ENCODE measurements around the gene P2RX7. TPM values are rescaled to one million over a fixed set of nuclear protein-coding genes. Genes with fewer than 3 reads are reported as not detected.
"Not testable (repeated sequence)": the region's sequence is repeated elsewhere in the genome, so short reads cannot be mapped to it uniquely, and the experiment has no call there.

Gene P2RX7
- total RNA-seq, 2 donors from 2014 or later = 1.4 to 11.8 TPM

GRCh38 chr12:121138284-121138683 lies 5.6 kb downstream of the P2RX7 start:
- Histone ChIP-seq H3K9me3 (no peaks in the 10 kb centered on the region), H3K27ac (no peak overlapping the region), H3K4me1 (replicated peaks) (no peaks in the 10 kb centered on the region), H3K36me3 (no peaks in the 10 kb centered on the region), H3K27me3 (replicated peaks; ENCODE audit: insufficient read depth) (no peaks in the 10 kb centered on the region), H3K4me3 (no peak overlapping the region)
- WGBS = 92% methylated on average over 5 of the region's 5 CpGs
- no peak for DNase-seq (ENCODE audit: low spot score)
- no peak for TF ChIP-seq POLR2AphosphoS5 (IDR thresholded peaks at IDR 0.05)
- TF ChIP-seq CTCF (IDR thresholded peaks at IDR 0.05) = no peak
- TF ChIP-seq POLR2A (IDR thresholded peaks at IDR 0.05) = no peak
- intact Hi-C loops (cut with DNase I) = no loop called here

- WGBS = 94% methylated on average over 5 of the region's 5 CpGs
- TF ChIP-seq POLR2A (IDR thresholded peaks at IDR 0.05) = no peak
- no peak for TF ChIP-seq POLR2AphosphoS5 (IDR thresholded peaks at IDR 0.05)
- no peak for TF ChIP-seq CTCF (IDR thresholded peaks at IDR 0.05)
- Histone ChIP-seq H3K27me3 (replicated peaks; ENCODE audit: insufficient read depth) (no peaks in the 10 kb centered on the region), H3K36me3 (no peaks in the 10 kb centered on the region), H3K27ac (no peak overlapping the region), H3K9me3 (no peaks in the 10 kb centered on the region), H3K4me3 (no peak overlapping the region), H3K4me1 (replicated peaks) (no peaks in the 10 kb centered on the region)
- intact Hi-C loops (cut with DNase I) = no loop called here
- no peak for DNase-seq (ENCODE audit: low spot score)
Measured at GRCh38 chr12:121139286-121139685, 6.6 kb downstream of the P2RX7 start.

GRCh38 chr12:121142171-121142950 lies 9.7 kb downstream of the P2RX7 start:
- Histone ChIP-seq H3K4me1 (replicated peaks) (no peaks in the 10 kb centered on the region), H3K27ac (no peak overlapping the region), H3K9me3 (no peaks in the 10 kb centered on the region), H3K36me3 (no peaks in the 10 kb centered on the region), H3K27me3 (replicated peaks; ENCODE audit: insufficient read depth) (no peaks in the 10 kb centered on the region), H3K4me3 (no peak overlapping the region)
- WGBS = 96% methylated on average over 11 of the region's 11 CpGs
- TF ChIP-seq POLR2A (IDR thresholded peaks at IDR 0.05) = no peak
- no peak for TF ChIP-seq CTCF (IDR thresholded peaks at IDR 0.05)
- DNase-seq (ENCODE audit: low spot score) = no peak
- intact Hi-C loops (cut with DNase I) = no loop called here

- intact Hi-C loops (cut with DNase I) = no loop called here
- Histone ChIP-seq H3K27ac (no peak overlapping the region), H3K36me3 (no peaks in the 10 kb centered on the region), H3K27me3 (replicated peaks; ENCODE audit: insufficient read depth) (no peaks in the 10 kb centered on the region), H3K4me3 (no peak overlapping the region), H3K4me1 (replicated peaks) (no peaks in the 10 kb centered on the region), H3K9me3 (no peaks in the 10 kb centered on the region)
- no peak for TF ChIP-seq POLR2AphosphoS5 (IDR thresholded peaks at IDR 0.05)
- no peak for TF ChIP-seq CTCF (IDR thresholded peaks at IDR 0.05)
- no peak for TF ChIP-seq POLR2A (IDR thresholded peaks at IDR 0.05)
- WGBS = 87% methylated on average over 3 of the region's 3 CpGs
- no peak for DNase-seq (ENCODE audit: low spot score)
Measured at GRCh38 chr12:121144416-121144914, 11.8 kb downstream of the P2RX7 start.

GRCh38 chr12:121145221-121145620 lies 12.5 kb downstream of the P2RX7 start:
- TF ChIP-seq POLR2AphosphoS5 (IDR thresholded peaks at IDR 0.05) (no peak), CTCF (IDR thresholded peaks at IDR 0.05) (no peak), POLR2A (IDR thresholded peaks at IDR 0.05) (no peak)
- intact Hi-C loops (cut with DNase I) = no loop called here
- Histone ChIP-seq H3K4me1 (replicated peaks) (no peaks in the 10 kb centered on the region), H3K36me3 (no peaks in the 10 kb centered on the region), H3K4me3 (no peak overlapping the region), H3K27ac (no peak overlapping the region), H3K9me3 (no peaks in the 10 kb centered on the region), H3K27me3 (replicated peaks; ENCODE audit: insufficient read depth) (no peaks in the 10 kb centered on the region)
- DNase-seq (ENCODE audit: low spot score) = no peak
- 78% methylated on average over 8 of the region's 8 CpGs for WGBS

- H3K4me3 ChIP-seq; H3K36me3 ChIP-seq; H3K4me1 ChIP-seq (replicated peaks); H3K27ac ChIP-seq; DNase-seq (ENCODE audit: low spot score); H3K27me3 ChIP-seq (replicated peaks; ENCODE audit: insufficient read depth); intact Hi-C loops (cut with DNase I); H3K9me3 ChIP-seq: not testable (repeated sequence)
- WGBS = 85% methylated on average over 3 of the region's 3 CpGs
Measured at GRCh38 chr12:121149289-121149688, 16.6 kb downstream of the P2RX7 start.

Data from prostate gland (tissue), 2 donors.